GM21367 (cell line): ENCODE results near the gene GYPB.
"Not testable (repeated sequence)": the region's sequence is repeated elsewhere in the genome, so short reads cannot be mapped to it uniquely, and the experiment has no call there.

ENCODE experiments used
- ATAC-seq: cut with Tn5 transposase; IDR thresholded peaks from one replicate; pipeline ENCODE4 v1.9.1; 2021; ENCODE audit not compliant: unreplicated experiment

GYPB gene

DNA sequence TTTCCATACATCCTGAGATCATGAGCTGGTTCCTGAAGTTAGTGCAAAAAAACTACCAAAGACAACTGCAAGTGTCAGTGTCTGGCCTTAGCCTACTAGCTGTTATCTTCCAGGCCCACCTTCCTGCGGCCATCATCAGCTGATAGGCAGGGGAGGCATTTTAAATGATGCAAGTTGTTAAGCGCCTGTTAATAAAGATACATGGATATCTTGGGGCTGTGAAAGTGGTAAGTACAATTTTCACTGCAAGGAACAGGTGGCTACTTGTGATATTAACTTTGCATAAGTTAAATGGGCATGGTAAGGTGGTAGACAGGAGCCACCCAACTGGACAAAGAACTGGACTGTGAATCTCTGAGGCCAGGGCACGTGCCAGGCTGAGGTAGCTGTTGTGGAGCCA is at the start of gene GYPB:
Gene GYPB, minus strand, starts transcription at position 104 of the 400 bp plus-strand sequence. Its CDS starts 93 bp downstream, at position 11.
- not testable (repeated sequence) for ATAC-seq

DNA sequence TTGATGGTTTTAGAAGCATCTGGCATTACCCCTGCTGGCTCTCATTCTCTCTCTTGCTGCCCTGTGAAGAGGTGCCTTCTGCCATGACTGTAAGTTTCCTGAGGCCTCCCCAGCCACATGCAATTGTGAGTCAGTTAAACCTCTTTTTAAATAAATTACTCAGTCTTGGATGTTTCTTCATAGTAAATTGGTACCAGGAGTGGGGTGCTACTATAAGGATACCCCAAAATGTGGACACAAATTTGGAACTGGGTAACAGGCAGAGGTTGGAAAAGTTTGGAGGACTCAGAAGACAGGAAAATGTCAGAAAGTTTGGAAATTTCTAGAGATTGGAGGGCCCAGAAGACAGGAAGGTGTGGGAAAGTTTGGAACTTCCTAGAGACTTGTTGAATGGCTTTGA is 42.4 kb upstream of the GYPB start:
- not testable (repeated sequence) for ATAC-seq

DNA sequence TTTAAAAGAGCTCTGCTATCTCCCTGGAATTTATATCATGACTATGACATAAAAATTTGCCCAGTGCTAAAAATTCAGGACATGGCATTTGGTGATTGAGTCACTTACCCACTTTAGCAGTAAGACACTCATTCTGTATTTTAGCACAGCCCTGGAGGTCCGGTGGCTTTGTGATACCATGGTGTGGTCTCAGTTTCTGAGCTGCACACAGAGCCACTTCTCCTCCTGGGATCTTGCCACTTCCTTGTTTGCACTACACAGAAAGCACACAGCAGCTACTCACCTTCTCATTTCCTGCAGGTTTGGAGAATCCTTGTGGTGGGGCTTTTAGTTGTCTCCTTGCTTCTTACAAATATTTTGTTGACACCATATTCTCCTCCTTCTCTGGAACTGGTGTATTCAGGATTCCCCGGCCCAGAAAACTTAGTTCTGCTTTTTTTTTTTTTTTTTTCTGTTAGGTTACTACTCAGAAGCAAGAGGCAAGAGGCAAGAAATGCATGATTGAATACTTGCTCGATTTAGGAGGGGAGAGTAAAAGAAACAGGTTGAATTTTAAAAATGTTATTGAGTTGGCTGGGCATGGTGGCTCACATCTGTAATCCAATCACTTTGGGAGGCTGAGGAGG is 41.2 kb upstream of the GYPB start:
- ATAC-seq: not testable (repeated sequence)

DNA sequence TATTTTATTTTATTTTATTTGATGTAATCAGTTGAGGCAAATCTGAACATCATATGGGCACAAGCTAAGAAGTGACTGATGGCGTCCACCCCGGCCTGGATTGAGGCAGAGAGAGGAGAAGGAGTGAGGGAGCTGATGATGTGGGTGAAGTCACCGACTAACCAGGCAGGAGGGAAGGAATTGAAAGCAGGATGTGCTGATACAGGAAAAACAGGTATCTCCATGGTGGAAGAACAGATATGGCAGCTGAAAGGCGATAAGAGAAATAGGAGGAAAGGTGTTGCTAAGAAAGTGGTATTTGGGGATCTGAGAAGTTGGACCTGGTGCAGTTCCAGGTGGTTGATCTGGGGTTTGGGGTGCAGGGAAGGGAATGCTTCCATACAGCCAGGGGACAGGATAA is 37.6 kb upstream of the GYPB start:
- ATAC-seq: no peak

GRCh38 chr4:144055336-144055735 is 36.2 kb upstream of the GYPB start:
- not testable (repeated sequence) for ATAC-seq

GRCh38 chr4:144051494-144051893 is 32.3 kb upstream of the GYPB start:
- not testable (repeated sequence) for ATAC-seq

- not testable (repeated sequence) for ATAC-seq
Measured at GRCh38 chr4:144050631-144051030, 31.5 kb upstream of the GYPB start.

- ATAC-seq: not testable (repeated sequence)
Measured at GRCh38 chr4:144049495-144050424, 30.6 kb upstream of the GYPB start.

DNA sequence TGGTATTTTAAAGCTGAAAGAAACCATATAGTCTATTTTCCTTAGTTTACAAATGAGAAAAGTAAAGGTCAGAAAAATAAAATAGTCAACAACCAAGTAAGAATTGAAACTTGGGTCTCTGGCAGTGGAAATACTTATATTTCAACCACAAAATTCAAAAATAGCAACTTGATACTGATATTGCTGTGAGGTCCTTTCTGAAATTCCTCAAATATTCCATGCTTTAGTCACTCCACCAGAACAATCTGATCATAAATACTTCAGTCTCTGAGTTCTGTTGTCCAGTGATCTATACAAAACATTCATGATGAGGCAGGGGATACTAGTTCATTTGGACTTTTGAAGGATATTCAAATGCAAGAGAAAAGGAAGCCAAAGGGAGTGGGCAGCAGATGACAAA is 25.8 kb upstream of the GYPB start:
- not testable (repeated sequence) for ATAC-seq

DNA sequence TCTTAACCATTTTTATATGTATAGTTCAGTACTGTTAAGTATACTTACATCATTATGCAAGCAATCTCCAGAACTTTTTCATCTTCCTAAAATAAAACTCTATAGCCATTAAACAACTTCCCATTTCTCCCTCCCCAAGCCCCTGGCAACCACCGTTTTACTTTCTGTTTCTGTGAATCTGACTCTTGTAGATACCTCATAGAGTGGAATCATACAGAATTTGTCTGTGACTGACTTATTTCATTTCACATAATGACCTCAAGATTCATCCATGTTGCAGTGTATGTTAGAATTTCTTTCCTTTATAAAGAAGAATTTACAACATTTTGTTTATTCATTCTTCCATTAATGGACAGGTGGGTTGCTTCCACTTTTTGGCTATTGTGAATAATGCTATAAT is 13.4 kb upstream of the GYPB start:
- ATAC-seq: not testable (repeated sequence)

DNA sequence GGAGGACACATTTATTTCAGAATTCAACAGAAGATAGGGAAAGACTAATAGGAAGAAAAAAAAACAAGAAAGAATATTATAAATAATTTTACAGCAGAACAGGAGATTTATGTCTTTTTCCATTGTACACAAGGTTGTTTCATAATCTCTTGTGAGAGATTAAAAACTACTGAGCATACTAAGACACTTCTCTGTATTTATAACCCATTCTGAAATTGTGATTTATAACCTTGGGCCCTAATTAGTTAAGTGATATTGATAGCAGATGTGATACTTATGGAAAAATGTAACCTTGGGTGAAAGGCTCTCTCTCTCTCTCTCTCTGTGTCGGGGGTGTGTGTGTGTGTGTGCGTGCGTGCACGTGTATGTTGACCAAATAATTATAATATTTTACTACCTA is 12.7 kb upstream of the GYPB start:
- not testable (repeated sequence) for ATAC-seq

GRCh38 chr4:144031369-144031768 is 12.2 kb upstream of the GYPB start:
- ATAC-seq: not testable (repeated sequence)

DNA sequence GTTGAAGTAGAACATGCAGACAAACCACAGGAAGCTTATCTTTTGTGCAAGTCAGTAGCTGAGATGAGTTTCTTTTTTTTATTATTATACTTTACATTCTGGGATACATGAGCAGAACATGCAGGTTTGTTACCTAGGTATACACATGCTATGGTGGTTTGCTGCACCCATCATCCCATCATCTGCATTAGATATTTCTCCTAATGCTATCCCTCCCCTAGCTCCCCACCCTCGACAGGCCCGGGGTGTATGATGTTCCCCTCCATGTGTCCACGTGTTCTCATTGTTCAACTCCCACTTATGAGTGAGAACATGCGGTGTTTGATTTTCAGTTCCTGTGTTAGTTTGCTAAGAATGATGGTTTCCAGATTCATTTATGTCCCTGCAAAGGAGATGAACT is 11.5 kb upstream of the GYPB start:
- not testable (repeated sequence) for ATAC-seq

GRCh38 chr4:144026682-144027081 is 7.5 kb upstream of the GYPB start:
- ATAC-seq: not testable (repeated sequence)

GRCh38 chr4:144024399-144025053 is 5.3 kb upstream of the GYPB start:
- ATAC-seq: not testable (repeated sequence)

DNA sequence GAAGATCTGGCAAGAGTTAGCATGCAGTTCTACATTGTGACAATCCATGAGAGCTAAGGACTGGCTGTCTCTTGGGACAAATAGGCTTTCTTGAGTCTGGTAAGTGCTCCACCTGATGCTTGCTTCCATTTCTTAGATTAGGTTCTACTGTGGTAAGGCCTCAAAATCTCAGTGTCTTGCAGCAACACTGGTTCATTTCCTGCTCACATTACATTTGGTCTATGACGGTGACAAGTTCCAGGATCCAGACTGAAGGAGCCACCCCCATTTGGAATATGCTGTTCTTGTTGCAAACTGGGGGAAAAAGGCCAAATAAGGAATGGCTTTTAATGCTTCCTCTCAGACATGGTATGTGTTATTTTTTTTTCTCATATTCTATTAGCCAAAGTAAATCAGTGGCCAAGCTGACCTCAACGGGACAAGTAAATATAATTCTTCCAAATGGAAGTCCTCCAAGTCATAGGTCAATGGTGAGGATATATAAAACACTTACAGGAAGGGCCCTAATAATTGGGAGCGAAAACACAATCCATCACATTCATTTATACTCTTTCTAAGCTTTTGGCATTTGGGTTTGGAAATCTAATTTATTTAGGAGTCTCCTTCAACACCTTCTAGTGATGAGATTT is 3.7 kb upstream of the GYPB start:
- ATAC-seq: not testable (repeated sequence)

DNA sequence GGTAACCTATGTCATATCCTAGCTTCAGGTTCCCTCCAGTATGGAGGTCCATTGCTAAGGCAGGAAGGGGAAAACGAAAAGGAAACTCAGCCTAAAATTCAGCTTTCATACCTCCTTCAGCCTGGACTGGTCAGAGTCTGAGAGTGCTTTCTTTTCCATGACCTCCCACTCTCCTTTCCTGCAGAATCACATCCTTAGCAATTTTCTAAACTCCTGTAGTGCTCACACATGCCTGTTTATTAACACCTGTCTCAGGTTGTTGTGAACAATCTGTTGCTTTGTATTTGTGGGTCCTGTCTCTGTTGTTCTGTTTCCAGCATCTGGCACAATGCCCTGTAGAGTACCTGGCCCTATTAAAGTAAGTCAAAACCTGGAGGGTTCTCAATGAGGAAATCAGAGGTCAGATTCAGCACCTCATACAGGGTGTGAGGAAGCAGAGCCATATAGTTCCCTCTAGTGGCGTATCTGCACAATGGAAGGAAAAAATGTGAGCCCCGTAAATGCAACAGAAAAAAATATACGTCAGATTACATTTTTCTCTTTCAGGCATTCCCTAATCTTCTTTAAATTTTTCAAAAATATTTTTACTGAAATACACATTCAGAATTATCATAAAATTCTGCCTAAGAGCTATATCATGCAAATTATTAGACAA is 2.3 kb upstream of the GYPB start:
- peak; percentile 87 for ATAC-seq

DNA sequence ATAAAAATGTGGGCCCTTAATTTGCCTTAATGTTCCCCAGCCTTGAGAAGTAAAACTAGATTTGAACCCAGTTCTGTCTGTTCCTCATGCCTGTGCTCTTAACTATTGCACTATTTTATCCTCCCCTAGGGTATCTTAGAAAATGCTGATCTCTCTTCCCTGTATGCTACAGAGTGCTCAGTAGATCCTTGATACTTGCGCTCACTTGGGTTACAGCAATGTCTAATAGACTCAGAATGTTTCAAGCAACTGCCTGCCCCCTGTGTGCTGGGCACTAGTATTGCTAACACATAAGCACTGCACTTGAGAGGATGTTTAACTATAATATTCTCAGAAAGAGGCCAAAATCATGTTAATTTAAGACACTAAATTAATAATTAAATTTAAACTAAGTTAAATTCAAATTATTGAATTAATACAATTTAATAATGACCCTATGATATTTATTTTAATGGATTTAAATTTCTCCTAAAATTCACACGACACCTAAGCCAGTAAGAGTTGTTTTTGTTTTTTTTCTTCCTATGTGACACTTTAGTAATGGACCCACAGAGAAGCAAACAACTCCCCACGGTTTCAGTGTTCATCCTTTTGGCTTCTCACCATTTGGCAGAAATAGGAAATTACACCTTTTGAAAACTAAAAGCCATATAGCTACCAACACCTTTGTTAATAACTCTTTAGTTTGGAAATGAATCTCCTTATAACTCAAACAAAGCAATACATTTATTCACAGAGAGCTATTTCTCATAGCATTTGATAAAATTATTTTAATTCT is 768 bp downstream of the GYPB start:
- ATAC-seq: not testable (repeated sequence)

DNA sequence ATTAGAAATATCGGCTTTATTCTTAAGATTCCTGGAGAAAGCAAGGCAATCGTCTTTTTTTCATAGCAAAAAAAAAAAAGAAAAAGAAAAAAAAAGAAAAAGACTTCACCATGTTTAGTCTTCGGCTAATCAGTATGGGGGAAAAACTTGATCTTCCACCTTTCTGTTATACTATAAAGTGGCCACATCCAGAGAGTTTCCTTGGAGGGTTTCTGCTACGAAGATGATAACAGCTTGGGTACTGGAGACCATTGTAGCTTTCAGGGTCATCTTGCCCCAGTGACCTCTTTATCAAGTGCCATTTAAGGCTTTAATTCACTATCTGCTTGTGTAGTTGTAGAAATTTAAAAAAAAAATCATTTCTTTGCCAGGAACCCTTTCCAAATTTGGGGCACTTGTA is 1.9 kb downstream of the GYPB start:
- ATAC-seq: not testable (repeated sequence)
